SHP77 (cell line): ENCODE results near the gene CLK3.
"Not testable (repeated sequence)": the region's sequence is repeated elsewhere in the genome, so short reads cannot be mapped to it uniquely, and the experiment has no call there.

ENCODE experiments used
- DNase-seq, 2 experiments: peaks; one replicate each; lab custom pipeline; 2025; lab: John Stamatoyannopoulos, UW

Gene CLK3

DNA sequence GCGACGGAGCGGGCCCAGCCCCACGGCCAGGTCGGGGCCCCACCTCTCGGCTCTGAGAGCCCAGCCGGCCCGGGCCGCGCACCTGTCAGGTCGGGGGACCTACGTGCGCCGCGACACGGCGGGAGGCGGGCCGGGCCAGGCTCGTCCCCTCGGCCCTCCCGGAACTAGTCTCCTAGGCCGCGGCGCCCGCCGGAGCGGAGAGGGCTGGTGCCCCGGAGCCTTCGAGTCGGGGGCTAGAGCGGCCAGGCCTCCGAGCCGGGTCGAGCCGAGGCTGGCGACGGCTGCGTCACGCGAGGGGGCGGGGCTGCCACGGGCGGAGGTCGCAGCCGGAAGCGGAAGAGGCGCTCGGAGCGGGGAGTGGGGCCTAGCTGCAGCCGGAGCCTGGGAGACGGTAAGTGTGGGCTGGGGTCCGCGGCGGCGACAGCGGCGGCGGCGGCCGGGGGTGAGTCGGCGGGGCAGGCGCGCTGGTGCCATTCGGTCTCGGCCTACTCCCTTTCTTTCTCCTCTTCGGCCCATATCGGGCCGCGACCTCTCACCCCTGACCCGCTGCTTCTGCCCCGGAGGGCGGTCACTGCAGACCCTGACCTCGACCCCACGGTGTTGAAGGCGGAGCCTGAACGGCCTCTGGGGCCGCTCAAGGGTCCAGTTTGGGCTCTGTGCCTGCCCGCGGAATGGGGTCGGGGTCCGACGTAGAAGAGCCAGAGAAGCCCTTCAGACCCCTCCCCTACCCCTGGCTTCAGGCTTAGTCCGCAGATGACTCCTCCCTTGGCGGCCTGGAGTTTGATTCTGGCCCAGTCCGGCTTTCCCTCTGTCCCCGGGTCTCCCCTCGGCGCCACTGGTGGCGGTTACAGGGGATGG is at the start of gene CLK3:
Gene CLK3, plus strand, starts transcription at position 329 of the 858 bp plus-strand sequence. CDS start 3,361 bp downstream, outside the sequence.
- peak; percentile 90 to 96 for DNase-seq

DNA sequence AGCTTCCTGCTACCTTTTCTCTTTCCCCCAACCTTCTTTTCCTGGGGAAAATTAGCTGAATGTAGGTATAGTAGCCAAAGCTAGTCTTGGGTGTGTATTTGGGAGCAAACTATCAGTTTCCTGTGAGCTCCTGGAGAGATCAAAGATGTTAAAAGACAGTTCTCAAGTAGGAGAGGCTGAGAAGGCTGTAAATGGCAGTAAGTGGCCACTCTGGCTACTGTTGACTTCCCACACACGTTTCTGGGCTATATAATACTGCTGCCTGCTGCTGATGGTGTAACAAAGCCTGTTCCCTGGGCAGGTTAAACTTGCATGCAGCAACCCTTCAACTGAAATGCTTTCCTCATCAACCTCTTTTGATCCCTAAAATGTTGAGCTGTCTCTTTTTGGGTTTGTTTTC is 47.0 kb upstream of the CLK3 start:
- no peak for DNase-seq

DNA sequence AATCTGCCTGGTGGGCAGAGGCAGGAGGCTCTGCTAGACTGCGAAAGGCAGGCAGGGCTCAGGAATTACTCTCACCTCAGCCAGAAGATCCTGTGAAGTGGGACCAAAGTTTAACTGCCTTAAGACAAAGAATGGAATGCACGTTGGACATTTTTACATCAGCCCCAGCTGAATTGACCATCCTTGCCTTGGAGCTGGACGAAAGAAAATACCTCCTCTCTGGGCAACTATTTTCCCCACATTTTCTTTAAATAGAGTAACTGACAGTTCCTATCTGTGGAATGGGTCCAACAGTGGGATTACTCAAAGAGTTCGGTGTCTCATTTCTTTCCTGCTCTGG is 45.9 kb upstream of the CLK3 start:
- DNase-seq, result no peak

DNA sequence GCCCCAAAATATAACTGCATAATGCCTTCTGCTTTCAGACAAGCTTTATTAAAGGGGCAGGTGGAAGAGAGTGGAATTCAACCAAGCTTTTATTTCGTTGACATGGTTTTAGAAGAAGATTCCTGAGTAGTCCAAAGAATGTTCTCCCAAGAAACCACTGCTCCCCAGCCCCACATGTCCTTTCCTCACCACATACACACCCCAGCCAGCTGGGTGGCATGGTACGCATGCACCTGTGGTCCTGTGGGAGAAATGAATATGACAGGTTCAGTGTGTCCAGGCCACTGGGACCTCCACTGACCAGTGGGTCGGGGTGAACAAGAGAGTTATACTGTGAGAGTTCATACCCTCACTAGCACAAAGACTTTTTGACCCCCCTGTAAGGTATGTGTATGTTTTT is 44.4 kb upstream of the CLK3 start:
- no peak for DNase-seq

DNA sequence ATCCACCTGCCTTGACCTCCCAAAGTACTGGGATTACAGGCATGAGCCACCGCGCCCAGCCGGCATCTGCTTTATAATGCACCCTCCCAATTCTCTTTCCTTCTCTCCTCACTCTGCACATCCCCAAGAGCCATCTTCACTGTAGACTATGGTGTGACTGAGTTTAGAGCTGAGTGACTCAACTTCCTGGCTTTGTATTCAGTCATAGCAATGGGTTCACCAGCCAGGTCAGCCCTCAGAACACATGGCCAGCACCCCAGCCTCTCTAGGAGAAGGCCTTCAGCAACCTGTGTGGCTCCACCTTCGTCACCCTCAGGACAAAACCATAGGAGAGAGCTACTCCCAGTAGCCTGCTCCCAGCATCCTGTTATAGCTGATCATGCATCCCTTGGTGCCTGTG is 41.6 kb upstream of the CLK3 start:
- DNase-seq, result no peak

DNA sequence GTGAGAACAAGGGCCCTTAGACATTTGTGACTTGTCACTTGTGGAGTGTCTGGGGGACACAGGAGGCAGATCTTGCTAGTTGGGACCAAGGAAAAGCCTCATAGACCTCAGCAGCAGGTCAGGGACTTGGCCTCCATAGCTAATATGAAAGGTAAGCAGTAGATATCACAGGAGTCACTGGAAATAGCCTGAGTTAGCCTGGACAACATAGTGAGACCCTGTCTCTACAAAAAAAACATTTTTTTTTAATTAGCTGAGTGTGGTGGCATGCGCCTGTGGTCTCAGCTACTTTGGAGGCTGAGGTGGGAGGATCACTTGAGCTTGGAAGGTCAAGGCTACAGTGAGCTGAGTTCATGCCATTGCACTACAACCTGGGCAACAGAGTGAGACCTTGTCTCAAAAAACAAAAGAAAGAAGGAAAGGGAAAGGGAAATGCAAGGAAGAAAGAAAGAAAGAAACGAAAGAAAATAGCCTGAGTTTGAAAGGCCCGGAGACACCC is 37.1 kb upstream of the CLK3 start:
- DNase-seq, result no peak

DNA sequence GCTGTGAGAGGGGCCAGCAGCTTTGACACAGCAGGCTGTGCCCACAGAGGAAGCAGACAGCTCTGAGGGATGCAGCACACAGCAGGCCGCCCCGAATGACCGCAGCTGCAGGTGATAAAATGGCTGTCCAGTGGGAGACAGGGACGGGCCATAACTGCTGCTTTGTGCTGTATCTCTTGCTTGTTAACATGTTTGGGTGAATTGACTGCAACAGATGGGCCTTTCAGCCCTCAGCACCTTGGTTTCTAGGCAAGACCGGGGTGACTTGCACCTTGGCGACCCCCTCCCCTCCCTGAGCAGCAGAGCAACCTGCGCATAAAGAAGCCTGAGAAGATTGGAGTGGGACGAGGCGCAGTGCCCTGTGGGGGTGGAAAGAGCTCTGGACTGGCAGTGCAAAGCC is 36.6 kb upstream of the CLK3 start:
- no peak for DNase-seq

DNA sequence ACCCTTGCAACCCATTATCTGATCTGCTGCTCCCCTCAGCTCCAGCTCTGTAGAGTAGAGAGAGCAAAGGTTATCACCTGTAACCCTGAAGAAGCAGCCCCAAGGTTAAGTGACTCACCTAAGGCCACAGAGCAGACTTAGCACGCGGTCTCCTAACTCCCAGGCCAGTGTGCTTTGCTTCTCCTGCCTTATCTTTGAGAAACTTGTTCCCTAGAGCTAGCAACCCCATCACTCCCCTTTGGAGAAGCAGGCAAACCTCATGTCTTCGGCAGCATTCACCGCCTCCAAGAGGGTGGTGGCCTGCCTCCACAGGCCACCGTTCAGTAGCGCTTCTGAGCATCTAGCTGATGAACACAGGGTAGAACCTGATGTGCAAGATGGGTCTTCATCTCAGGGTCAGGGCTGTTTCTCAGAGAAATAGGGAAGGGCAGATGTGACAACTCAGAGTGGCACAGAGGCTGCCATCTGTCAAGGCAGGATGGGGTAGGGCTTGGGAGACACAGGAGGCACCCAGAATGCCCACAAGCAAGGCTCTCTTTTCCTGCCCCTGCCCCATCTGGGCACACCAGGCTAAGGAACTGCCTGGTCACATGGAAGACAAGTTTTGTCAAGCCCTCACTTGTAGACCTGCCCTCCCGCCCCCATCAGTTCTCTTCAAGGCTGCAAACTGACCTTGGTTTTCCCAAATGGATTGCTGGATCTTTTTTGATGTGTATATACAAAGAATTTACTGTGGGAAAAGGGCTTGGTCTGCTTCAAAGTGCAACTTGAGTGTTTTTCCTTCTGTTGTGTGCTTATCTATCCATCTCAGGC is 34.9 kb upstream of the CLK3 start:
- no peak for DNase-seq

DNA sequence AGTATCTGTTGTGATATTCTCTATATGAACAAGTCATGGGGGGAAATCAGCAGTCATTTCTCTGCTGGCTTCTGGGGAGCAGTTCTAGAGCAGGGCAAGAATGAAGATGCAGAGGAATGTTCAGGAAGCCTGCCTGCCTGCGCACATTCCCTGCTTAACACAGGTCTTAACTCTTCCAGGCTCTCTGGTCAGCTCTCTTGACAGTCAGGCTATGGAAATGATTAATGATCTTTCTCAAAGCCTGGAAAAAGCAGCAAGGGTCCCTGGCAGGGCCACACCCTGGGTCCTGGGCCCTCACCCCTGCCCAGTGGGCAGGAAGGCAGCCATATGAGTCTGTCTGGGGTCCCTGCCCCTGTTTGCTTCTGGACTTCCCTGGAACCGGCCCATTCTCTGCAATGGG is 31.4 kb upstream of the CLK3 start:
- DNase-seq, result no peak

DNA sequence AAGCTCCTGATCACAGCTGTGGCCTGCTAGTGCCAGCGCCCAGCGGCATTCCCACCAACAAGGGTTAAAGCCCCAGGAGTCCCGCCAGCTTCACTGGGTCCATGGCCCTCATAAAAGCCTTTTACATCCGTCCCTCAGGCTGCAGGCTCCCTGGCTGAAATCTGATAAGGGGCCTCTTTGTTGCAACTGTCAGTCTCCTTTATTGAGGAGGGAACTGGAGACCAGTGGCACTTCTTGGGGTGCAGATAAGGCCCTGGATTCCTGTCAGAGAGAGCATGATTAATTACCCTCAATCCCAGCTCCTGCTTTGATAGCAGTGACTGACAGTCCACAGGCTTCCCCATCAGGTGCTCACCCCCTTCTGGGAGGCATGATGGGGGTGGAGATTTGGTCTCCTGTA is 30.9 kb upstream of the CLK3 start:
- DNase-seq, result no peak

DNA sequence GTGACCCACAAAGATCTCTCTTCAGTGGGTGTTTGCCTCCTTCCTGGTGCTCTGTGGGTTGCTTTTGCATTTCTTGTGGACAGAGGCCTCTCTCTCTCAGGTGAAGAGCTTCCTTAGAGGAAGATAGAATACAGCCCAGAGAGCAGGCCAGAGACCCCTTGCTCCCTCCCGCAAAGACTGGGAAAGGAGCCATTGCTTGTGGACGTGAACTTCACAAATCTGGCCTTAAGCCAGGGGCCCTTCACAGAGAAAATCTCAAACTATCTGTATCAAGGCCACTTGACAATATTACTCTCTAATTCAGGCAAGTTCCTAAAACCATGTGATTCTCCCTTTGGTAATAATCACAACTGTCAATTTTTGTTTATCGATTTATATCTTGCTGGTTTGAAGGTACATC is 30.4 kb upstream of the CLK3 start:
- DNase-seq, result no peak

DNA sequence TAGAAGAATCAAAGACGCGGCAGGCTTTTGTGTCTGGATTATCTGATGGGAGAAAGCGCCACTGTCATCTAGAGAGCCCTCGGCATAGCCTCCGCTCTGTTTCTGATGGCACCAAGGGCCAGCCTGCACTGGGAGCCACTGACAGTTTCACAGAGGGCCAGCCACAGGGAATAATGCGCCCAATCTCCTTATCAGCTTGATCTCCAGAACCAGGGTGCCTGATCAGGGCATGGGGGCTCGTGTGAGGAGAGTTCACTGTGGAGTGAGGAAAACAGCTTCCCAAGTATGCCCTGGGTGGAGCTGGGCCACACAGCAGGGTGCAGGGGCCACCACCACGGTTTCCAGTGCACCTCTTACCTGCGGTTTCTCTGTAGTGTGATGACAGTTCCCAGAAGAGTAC is 29.8 kb upstream of the CLK3 start:
- no peak for DNase-seq

DNA sequence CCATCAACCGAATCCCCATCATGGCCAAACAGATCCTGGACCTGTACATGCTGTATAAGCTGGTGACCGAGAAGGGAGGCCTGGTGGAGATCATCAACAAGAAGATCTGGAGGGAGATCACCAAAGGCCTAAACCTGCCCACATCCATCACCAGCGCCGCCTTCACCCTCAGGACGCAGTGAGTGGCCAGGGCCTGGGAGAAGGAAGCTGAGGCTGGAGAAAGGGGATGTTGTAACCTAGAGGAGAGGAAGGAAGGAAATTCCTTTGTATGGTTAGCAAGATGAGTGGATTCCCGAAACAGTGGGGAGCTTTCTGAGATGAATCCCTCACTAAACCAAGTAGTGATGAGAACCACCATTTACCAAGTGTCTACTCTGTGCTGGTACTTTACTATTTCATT is 25.8 kb upstream of the CLK3 start:
- no peak for DNase-seq

DNA sequence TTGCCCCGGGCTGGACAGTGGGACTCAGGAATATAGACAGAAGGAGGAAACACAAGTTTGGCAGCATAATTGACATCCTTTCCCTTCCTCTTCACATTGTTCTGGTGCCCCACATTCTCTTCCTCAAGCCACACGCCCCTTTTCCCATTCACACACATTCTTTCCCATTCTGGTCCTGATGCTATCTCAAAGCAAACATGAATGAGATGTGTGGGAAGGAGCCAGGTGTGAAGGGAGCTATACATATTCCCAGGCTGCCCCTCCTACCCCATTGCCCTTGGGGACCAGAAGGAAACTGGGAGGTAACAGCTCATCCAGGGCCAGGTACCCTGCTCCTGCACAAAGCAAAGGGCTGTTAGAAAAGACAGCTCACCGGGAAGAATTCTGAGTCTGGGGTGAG is 23.4 kb upstream of the CLK3 start:
- no peak for DNase-seq

DNA sequence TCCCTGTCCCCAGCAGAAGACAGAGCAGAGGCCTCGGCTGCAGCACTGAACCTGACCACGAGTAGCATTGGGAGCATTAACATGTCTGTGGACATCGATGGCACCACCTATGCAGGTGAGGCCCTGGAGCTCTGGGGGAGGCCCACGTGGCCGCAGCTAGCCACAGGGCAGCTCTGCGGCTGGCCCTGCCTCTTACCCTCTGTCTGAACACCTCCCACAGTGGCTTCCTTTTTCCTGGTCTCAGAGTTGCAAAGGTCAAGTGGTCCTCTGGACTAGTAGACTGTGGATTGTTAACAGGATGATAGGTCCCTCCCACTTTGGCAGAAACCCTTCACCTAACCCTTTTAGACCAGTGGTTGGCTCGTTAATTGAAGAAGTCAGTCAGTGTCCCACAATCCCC is 22.5 kb upstream of the CLK3 start:
- DNase-seq, result no peak

DNA sequence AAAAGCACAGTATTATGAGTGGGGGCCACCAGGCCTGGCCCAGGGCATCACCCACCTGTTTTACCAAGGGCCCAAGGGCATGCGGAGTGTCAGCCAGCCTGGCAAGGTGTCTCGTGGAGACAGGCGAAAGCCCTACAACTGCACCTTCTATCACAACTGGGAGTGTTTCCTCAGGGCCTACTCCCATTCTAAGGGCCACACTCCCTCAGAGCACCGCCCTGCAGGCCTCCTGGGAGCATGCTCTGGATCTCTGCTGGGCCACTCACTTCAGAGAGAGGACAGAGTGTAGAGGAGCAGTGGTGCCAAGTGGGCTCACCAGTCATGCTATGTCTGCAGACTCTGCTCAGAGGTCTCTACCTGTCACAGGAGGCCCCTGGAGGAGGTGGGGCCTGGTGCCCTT is 21.2 kb upstream of the CLK3 start:
- no peak for DNase-seq

DNA sequence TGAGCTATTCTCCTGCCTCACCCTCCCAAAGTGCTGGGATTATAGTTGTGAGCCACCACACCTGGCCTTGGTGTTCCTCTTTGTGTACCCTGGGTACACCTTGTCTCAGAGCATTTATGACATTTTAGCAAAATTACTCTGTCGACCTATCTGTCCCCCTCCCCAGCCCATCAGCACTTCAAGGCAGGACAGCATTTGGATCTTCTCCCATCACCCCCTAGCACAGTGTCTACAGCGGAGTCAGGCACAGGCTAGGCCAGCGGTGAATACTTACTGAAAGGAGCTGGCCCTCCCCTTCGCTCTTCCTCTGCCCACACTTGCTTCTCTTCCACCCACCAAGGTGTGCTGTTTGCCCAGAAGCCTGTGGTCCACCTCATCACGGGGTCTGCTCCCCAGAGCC is 20.4 kb upstream of the CLK3 start:
- no peak for DNase-seq

DNA sequence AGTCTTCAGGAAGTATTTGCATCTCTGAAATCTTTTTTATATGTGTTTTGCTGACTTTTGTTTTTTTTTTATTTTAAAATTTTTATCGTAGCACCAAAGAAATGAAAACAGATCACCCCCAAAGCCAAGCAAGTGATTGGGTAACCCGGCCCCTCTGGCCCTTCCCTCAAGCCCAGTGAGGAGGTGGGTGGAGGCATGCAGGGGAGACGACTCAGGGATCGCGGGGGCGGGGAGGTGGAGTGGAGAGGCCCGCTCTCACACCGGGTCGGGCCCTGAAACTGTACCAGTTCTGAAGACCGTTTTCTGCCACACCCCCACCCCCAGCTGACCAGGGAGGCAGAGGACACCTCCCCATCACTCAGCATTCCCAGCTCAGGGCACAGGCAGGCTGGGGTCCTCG is 18.9 kb upstream of the CLK3 start:
- not testable (repeated sequence) for DNase-seq

DNA sequence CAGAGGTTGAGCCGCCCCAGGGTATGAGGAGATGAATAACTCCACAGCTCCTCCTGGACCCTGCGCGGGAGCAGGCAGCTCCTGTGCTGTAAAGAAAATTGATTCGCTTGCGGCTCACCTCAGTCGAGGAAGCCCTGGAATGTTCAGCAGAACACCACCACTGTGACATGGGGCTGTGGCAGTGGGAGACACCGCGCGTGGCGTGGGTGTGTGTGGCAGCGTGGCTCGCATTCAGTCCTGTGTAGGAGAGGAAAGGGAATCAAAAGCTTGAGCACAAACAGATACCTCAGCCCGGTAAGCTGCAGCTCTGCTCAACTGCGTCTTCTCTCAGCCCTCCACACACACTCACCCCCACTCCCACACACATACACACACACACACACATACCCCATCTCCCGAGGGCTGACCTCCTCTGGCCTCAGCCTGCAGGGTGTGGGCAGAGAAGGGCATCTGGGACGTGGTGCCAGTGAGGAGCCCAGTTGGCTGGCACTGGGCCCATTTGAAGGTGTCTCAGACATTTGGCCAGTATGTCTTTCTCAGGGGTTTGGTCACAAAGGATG is 18.4 kb upstream of the CLK3 start:
- DNase-seq, result not testable (repeated sequence)

DNA sequence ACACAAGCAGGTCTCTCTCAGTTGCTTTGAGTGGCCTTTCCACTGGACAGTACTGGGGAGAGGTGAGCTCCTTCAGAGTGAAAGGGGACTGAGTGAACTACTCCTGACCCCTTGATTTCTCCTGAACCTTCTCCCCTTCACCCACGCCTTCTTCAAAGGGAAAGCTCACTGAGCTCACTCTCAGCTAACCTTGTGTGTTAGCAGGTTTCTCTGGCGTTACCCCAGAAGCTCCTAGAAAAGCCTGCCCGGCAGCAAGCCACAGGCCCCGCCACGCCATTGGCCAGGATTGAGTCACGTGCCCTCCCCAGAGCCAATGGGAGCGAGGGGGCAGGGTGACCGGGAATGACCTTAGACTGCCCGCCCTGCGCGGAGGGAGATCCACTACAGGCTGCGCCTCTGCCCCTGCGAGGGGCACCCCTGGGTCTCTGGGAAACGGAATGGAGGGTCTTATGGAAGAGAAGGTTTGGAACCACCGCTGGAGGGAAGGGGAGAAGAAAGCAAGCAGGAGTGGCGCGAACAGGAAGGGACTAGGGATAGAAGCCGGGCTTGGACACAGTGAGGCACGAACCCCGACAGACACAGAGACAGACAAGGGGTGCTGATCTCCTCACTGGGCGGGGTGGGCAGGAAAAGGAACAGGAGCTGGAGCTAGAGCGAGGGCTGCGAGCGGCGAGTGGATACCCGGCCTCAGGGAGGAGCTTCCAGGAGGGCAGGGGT is 17.4 kb upstream of the CLK3 start:
- peak; percentile 82 to 88 for DNase-seq

DNA sequence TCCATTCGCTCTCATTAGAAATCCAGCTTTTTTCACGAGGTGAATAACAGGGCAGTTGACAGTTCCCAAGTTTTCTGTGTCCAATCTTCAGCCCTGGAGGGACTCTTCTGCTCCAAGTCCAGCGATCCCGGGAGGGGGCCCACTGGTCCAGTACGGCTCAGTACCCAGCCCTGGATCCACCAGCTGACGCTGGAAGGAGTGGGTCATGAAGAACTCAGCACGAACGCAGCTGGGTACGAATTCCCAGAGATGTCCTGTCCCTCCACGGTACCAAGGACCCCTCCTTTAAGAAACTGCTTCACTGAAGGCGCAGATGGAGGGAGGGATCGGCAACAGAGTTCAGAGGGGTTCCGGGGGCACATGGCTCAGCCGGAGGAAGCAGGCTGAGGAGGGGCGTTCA is 16.5 kb upstream of the CLK3 start:
- DNase-seq, result no peak
